ENCODE results near the gene PDPN. TPM values are rescaled to one million over a fixed set of nuclear protein-coding genes. Genes with fewer than 3 reads are reported as not detected.

The PDPN gene
- total and polyA plus RNA-seq, 2 experiments from 2014 or later: 67.3 to 82.8 TPM

- H3K4me3 Mint-ChIP-seq: no peak overlapping the region
- H3K27me3 Mint-ChIP-seq (ENCODE audit: insufficient read depth, low read depth, poor library complexity): peaks cover 4% of the 10 kb centered on the region
- Histone ChIP-seq H3K79me2 (replicated peaks; ENCODE audit: insufficient read depth) (no peaks in the 10 kb centered on the region), H3K4me2 (no peak overlapping the region), H3F3A (replicated peaks; ENCODE audit: low read depth) (no peaks in the 10 kb centered on the region), H3K27ac (ENCODE audit: low read depth) (no peak overlapping the region), H2AFZ (no peak overlapping the region), H4K20me1 (replicated peaks; ENCODE audit: insufficient read depth) (no peaks in the 10 kb centered on the region), H3K4me1 (ENCODE audit: insufficient read depth) (no peaks in the 10 kb centered on the region), H3K27me3 (ENCODE audit: insufficient read depth) (no peaks in the 10 kb centered on the region), H3K9me2 (ENCODE audit: insufficient read depth) (no peaks in the 10 kb centered on the region), H3K4me3 (no peak overlapping the region), H3K36me3 (ENCODE audit: insufficient read depth) (peaks cover 3% of the 10 kb centered on the region; the same call in 1 of the 2 replicates)
- no peaks in the 10 kb centered on the region for H3K4me1 Mint-ChIP-seq
- DNase-seq (ENCODE audit: low spot score): no peak
- H3K36me3 Mint-ChIP-seq (ENCODE audit: low read depth): peaks cover 16% of the 10 kb centered on the region; the same call in 2 of the 3 replicates
- H3K27ac Mint-ChIP-seq: no peak overlapping the region
- TF ChIP-seq POLR2AphosphoS5 (IDR thresholded peaks at IDR 0.05; ENCODE audit: low read depth) (no peak), EZH2phosphoT487 (IDR thresholded peaks at IDR 0.05; ENCODE audit: unreplicated experiment) (no peak), REST (IDR thresholded peaks at IDR 0.05; ENCODE audit: unreplicated experiment) (no peak), CTCF (conservative IDR thresholded peaks at IDR 0.05; ENCODE audit: low read depth in 2 of 2) (no peak), ZNF462 (CRISPR knock-in tag; IDR thresholded peaks at IDR 0.05) (no peak)
- peaks cover 17% of the 10 kb centered on the region for H3K9me3 Mint-ChIP-seq
- ATAC-seq: no peak
These were observed 45.1 kb downstream of the PDPN start for GRCh38 chr1:13628711-13629110.

Data from GM23338 (cell line).